Tibial artery (tissue), 4 donors: ENCODE measurements around the gene PLAU.

Experiments
- DNase-seq, 2 donors: peaks; one replicate each; pipeline ENCODE4 v3.0.0-alpha.2; 2019
- H3K27ac ChIP-seq, 2 donors: fragments of 200-600 bp; sonication (generic) in 1 of 2; 1 replicate in 1 of 2; 2 replicates in 1 of 2; pipeline ENCODE4 v1.5.1; 2018 to 2019; ENCODE audit warnings: mild to moderate bottlenecking in 1 of 2
- H3K27me3 ChIP-seq, 2 donors: fragments of 200-600 bp; sonication (generic) in 1 of 2; one replicate each; pipeline versions ENCODE4 v1.5.1 to v1.6.0; 2016 to 2019
- H3K36me3 ChIP-seq, 3 donors: fragments of 200-600 bp; sonication (generic) in 2 of 3; one replicate each; pipeline ENCODE4 v1.5.1; 2016 to 2019; ENCODE audit warnings: mild to moderate bottlenecking in 2 of 3
- H3K4me1 ChIP-seq, 4 donors: fragments of 200-600 bp; sonication (generic) in 2 of 4; 1 replicate in 3 of 4; 2 replicates in 1 of 4; pipeline ENCODE4 v1.5.1; 2016 to 2019
- H3K4me3 ChIP-seq, 2 donors: fragments of 200-600 bp; sonication (generic) in 1 of 2; 1 replicate in 1 of 2; 2 replicates in 1 of 2; pipeline ENCODE4 v1.5.1; 2018 to 2019; ENCODE audit warnings: mild to moderate bottlenecking in 2 of 2
- H3K9me3 ChIP-seq, 3 donors: fragments of 200-600 bp; sonication (generic) in 1 of 3; one replicate each; pipeline ENCODE4 v1.5.1; 2016 to 2019
- intact Hi-C: fragments of 100-400 bp; cut with DNase I; formaldehyde crosslinking; loops from one replicate; pipeline ENCODE4 v1.15.0; 2023; ENCODE audit warnings: low total_unique reads
- TF ChIP-seq, protein P1 (sequence below), 2 experiments: fragments of 200-600 bp in 1 of 2; fragments of 450-650 bp in 1 of 2; IDR thresholded peaks; one replicate each; pipeline ENCODE4 v1.5.1; 2017 to 2019; ENCODE audit warnings: antibody characterized with exemption in 2 of 2, mild to moderate bottlenecking in 1 of 2, moderate library complexity in 1 of 2

Gene PLAU

GRCh38 chr10:73967022-73967429, 56.1 kb downstream of the PLAU start:
- Histone ChIP-seq H3K4me3 (no peak overlapping the region), H3K4me1 (peaks cover 0 to 38% (median 24%) of the 10 kb centered on the region in 4 donors), H3K27me3 (no peaks in the 10 kb centered on the region), H3K36me3 (no peaks in the 10 kb centered on the region), H3K9me3 (no peaks in the 10 kb centered on the region), H3K27ac (peak overlapping the region; percentile 81 to 92)
- TF ChIP-seq, protein P1, sequence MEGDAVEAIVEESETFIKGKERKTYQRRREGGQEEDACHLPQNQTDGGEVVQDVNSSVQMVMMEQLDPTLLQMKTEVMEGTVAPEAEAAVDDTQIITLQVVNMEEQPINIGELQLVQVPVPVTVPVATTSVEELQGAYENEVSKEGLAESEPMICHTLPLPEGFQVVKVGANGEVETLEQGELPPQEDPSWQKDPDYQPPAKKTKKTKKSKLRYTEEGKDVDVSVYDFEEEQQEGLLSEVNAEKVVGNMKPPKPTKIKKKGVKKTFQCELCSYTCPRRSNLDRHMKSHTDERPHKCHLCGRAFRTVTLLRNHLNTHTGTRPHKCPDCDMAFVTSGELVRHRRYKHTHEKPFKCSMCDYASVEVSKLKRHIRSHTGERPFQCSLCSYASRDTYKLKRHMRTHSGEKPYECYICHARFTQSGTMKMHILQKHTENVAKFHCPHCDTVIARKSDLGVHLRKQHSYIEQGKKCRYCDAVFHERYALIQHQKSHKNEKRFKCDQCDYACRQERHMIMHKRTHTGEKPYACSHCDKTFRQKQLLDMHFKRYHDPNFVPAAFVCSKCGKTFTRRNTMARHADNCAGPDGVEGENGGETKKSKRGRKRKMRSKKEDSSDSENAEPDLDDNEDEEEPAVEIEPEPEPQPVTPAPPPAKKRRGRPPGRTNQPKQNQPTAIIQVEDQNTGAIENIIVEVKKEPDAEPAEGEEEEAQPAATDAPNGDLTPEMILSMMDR (IDR thresholded peaks at IDR 0.05) = no peak
- DNase-seq = no peak
- intact Hi-C loops = no loop called here
